Endothelial cell (in vitro differentiated cells): ENCODE results near the gene UBA6. TPM values are rescaled to one million over a fixed set of nuclear protein-coding genes. Genes with fewer than 3 reads are reported as not detected.

ENCODE experiments used
- DNase-seq: peaks from one replicate; pipeline ENCODE4 v3.0.0; 2021; ENCODE audit warnings: low spot score
- H3K27ac Mint-ChIP-seq: one replicate; pipeline ENCODE4 v1.8.0; 2021; ENCODE audit warnings: mixed read lengths, inconsistent platforms; ENCODE audit not compliant: unreplicated experiment
- H3K27me3 Mint-ChIP-seq: one replicate; pipeline ENCODE4 v1.8.0; 2021; ENCODE audit warnings: mild to moderate bottlenecking, moderate library complexity, mixed read lengths, inconsistent platforms; ENCODE audit not compliant: unreplicated experiment
- H3K36me3 Mint-ChIP-seq: one replicate; pipeline ENCODE4 v1.8.0; 2021; ENCODE audit warnings: mild to moderate bottlenecking, low read depth, mixed read lengths, inconsistent platforms; ENCODE audit not compliant: unreplicated experiment
- H3K4me1 Mint-ChIP-seq: one replicate; pipeline ENCODE4 v1.8.0; 2021; ENCODE audit warnings: mild to moderate bottlenecking, mixed read lengths, inconsistent platforms; ENCODE audit not compliant: unreplicated experiment
- H3K4me3 Mint-ChIP-seq: one replicate; pipeline ENCODE4 v1.8.0; 2021; ENCODE audit warnings: mild to moderate bottlenecking, mixed read lengths, inconsistent platforms; ENCODE audit not compliant: unreplicated experiment
- H3K9me3 Mint-ChIP-seq: one replicate; pipeline ENCODE4 v1.8.0; 2021; ENCODE audit warnings: mixed read lengths, inconsistent platforms; ENCODE audit not compliant: unreplicated experiment
- CTCF ChIP-seq: fragments of 200-600 bp; sonication (generic); IDR thresholded peaks from one replicate; pipeline ENCODE4 v1.5.0; 2021; ENCODE audit warnings: antibody characterized with exemption; ENCODE audit not compliant: unreplicated experiment
- total RNA-seq: library from RNA; stranded (reverse); fragmentation: NEBNext Ultra II Directional; extraction: Animal tissue kit (Norgen Biotek cat#: 25700); gene quantifications from one replicate; pipeline ENCODE4 v1.2.1, GENCODE V29; 2021; ENCODE audit not compliant: unreplicated experiment

The UBA6 gene
- total RNA-seq, 1 donor from 2014 or later = 79.5 TPM

DNA sequence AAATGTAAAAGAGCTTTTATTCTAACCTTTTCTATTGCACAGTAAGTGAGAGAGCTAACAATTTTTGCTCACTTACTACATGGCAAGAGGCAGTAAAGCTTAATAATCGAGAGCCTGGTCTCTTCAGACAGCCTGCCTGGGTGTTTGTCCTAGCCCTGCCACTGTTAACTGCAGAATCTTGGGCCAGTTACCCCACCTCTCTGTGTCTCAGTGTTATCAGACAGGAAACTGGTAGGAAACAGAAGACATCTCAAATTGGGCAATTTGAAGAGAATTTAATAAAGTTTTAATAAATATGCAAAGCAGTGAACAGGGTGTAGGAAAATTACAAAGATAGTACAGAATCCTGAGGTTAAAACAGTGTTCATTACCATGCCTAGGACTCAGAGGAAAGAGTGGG lies 129.0 kb downstream of the UBA6 start:
- DNase-seq = no peak
- Mint-ChIP-seq H3K27ac (no peak overlapping the region), H3K4me3 (no peak overlapping the region), H3K9me3 (no peaks in the 10 kb centered on the region), H3K27me3 (peaks cover 3% of the 10 kb centered on the region), H3K36me3 (no peaks in the 10 kb centered on the region), H3K4me1 (peaks cover 21% of the 10 kb centered on the region)
- no peak for TF ChIP-seq CTCF

GRCh38 chr4:67570537-67570936 lies 130.4 kb downstream of the UBA6 start:
- no peak overlapping the region for H3K4me3 Mint-ChIP-seq
- TF ChIP-seq CTCF = no peak
- peaks cover 3% of the 10 kb centered on the region for H3K27me3 Mint-ChIP-seq
- peaks cover 20% of the 10 kb centered on the region for H3K4me1 Mint-ChIP-seq
- H3K36me3 Mint-ChIP-seq = no peaks in the 10 kb centered on the region
- H3K27ac Mint-ChIP-seq = no peak overlapping the region
- H3K9me3 Mint-ChIP-seq = no peaks in the 10 kb centered on the region
- DNase-seq = no peak

DNA sequence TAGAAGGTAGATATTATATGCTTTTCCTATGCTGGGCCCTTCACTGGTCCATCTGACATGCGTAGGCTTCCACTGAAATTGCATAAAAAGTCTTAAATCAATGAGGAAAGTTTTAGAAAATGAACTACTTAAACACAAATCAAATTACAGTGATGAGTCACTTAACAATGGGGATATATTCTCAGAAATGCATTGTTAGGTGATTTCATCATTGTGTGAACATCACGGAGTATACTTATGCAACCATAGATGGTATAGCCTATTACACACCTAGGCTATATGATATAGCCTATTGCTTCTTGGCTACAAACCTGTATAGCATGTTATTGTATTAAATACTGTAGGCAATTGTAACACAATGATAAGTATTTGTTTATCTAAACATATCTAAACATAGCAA lies 132.1 kb downstream of the UBA6 start:
- no peaks in the 10 kb centered on the region for H3K9me3 Mint-ChIP-seq
- H3K36me3 Mint-ChIP-seq = no peaks in the 10 kb centered on the region
- H3K4me3 Mint-ChIP-seq = no peak overlapping the region
- DNase-seq = no peak
- peaks cover 15% of the 10 kb centered on the region for H3K4me1 Mint-ChIP-seq
- no peak for TF ChIP-seq CTCF
- H3K27ac Mint-ChIP-seq = no peak overlapping the region
- H3K27me3 Mint-ChIP-seq = peaks cover 5% of the 10 kb centered on the region

DNA sequence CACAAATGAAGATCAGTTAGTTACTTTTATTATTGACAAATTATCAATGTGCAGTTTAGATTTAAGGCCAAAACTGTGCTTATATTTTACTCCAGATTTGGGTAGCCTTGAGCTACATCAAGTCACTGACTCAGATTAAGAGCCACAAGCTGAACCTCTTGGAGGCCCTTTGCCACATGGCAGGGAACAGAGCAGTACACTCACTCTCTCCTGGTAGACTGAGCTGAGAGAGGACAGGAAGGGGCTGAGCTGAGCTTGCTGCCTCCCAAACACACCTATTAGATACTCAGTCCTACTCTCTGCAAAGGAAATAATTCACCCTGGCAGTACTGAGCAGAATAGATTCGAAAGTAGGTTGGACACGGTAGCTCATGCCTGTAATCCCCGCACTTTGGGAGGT lies 134.6 kb downstream of the UBA6 start:
- TF ChIP-seq CTCF = no peak
- Mint-ChIP-seq H3K27ac (no peak overlapping the region), H3K36me3 (no peaks in the 10 kb centered on the region), H3K9me3 (no peaks in the 10 kb centered on the region), H3K4me3 (no peak overlapping the region), H3K4me1 (no peaks in the 10 kb centered on the region), H3K27me3 (peaks cover 3% of the 10 kb centered on the region)
- no peak for DNase-seq

GRCh38 chr4:67565284-67565683 lies 135.7 kb downstream of the UBA6 start:
- no peaks in the 10 kb centered on the region for H3K9me3 Mint-ChIP-seq
- no peaks in the 10 kb centered on the region for H3K36me3 Mint-ChIP-seq
- H3K27me3 Mint-ChIP-seq = peaks cover 3% of the 10 kb centered on the region
- no peak overlapping the region for H3K4me3 Mint-ChIP-seq
- H3K4me1 Mint-ChIP-seq = no peaks in the 10 kb centered on the region
- no peak for DNase-seq
- no peak for TF ChIP-seq CTCF
- H3K27ac Mint-ChIP-seq = no peak overlapping the region

Other genes with a start within 250 kb of the UBA6 start
- 25.7 TPM for gene CENPC, start 155.7 kb downstream of the UBA6 start, total RNA-seq
- 3.5 TPM for gene STAP1, start 142.4 kb downstream of the UBA6 start, total RNA-seq
- gene GNRHR, start 53.2 kb upstream of the UBA6 start, total RNA-seq = not detected
- gene TMPRSS11D, start 182.8 kb upstream of the UBA6 start, total RNA-seq = not detected